Lower lobe of right lung (tissue), 2 donors: ENCODE measurements around the gene TEC. TPM values are rescaled to one million over a fixed set of nuclear protein-coding genes. Genes with fewer than 3 reads are reported as not detected.

Source experiments
- ATAC-seq, 2 donors: fragments of 200-7000 bp; cut with Tn5 transposase; one replicate each; pipeline ENCODE4 v1.9.1; 2020 to 2022; ENCODE audit warnings: mild to moderate bottlenecking in 2 of 2, moderate library complexity in 2 of 2
- DNase-seq: peaks from one replicate; pipeline ENCODE4 v3.0.0-alpha.2; 2020
- H3K27ac ChIP-seq: fragments of 200-600 bp; one replicate; pipeline ENCODE4 v1.8.0; 2022
- H3K27me3 ChIP-seq: fragments of 200-600 bp; one replicate; pipeline ENCODE4 v1.8.0; 2022; ENCODE audit warnings: low read depth
- H3K36me3 ChIP-seq: fragments of 200-600 bp; one replicate; pipeline ENCODE4 v1.8.0; 2022; ENCODE audit warnings: mild to moderate bottlenecking
- H3K4me1 ChIP-seq: fragments of 200-600 bp; one replicate; pipeline ENCODE4 v1.8.0; 2022
- H3K4me3 ChIP-seq: fragments of 200-600 bp; one replicate; pipeline ENCODE4 v1.8.0; 2022; ENCODE audit warnings: mild to moderate bottlenecking
- H3K9me3 ChIP-seq: fragments of 200-600 bp; one replicate; pipeline ENCODE4 v1.8.0; 2022
- intact Hi-C: fragments of 100-400 bp; cut with DNase I; formaldehyde crosslinking; loops from one replicate; pipeline ENCODE4 v1.11.0; 2022
- total RNA-seq: library from RNA; stranded (reverse); fragmentation: NEBNext Ultra II Directional; extraction: Animal tissue kit (Norgen Biotek cat#: 25700); gene quantifications from one replicate; pipeline ENCODE4 v1.2.1, GENCODE V29; 2021
- TF ChIP-seq, protein P1 (sequence below): fragments of 200-600 bp; IDR thresholded peaks from one replicate; pipeline ENCODE4 v1.8.0; 2022; ENCODE audit warnings: antibody characterized with exemption, mild to moderate bottlenecking
- donor health status: DM: no; HTN: yes; CAD: no; lungs with severe emphysema.

TEC gene
- total RNA-seq, 1 donor from 2014 or later, result 7.4 TPM

DNA sequence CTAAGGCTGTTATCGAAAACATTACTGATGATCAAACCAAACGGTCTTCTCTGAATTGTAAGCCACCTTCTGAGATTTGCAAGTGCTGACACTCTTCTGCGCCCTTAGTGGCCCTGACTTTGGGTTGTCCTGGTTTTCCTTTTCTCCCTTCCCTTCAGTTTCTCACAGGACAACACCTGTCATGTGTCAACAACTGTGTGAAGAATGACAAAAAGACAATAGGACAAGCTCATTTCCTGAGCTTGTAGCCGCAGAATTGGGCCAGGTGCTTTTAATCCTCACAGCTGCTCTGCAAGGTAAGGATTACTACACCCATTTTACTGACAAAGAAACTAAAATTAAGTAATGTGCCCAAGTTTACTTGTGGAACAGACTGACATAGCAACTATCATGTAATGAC lies 90.7 kb downstream of the TEC start:
- ATAC-seq, result no peak
- TF ChIP-seq, protein P1, sequence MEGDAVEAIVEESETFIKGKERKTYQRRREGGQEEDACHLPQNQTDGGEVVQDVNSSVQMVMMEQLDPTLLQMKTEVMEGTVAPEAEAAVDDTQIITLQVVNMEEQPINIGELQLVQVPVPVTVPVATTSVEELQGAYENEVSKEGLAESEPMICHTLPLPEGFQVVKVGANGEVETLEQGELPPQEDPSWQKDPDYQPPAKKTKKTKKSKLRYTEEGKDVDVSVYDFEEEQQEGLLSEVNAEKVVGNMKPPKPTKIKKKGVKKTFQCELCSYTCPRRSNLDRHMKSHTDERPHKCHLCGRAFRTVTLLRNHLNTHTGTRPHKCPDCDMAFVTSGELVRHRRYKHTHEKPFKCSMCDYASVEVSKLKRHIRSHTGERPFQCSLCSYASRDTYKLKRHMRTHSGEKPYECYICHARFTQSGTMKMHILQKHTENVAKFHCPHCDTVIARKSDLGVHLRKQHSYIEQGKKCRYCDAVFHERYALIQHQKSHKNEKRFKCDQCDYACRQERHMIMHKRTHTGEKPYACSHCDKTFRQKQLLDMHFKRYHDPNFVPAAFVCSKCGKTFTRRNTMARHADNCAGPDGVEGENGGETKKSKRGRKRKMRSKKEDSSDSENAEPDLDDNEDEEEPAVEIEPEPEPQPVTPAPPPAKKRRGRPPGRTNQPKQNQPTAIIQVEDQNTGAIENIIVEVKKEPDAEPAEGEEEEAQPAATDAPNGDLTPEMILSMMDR, result no peak
- no peak overlapping the region for H3K4me3 ChIP-seq

DNA sequence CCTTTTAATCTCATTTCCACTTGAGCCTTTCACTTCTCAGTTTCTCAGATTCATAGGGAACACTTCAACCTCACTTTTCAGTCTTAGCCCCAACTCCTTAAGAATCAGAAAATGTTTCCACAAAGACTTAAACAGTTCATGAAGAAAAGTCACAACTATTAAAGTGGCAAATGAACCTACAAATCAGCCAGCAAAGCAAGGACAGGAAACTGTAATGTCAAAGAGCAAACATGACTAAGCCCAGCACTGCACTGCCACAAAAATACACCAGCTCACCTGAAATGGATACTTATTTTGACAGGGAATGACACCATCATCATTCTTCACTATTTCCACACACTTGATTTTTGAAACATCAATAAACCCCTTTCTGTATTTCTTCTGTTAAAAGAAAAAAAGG lies 93.8 kb downstream of the TEC start:
- no peak overlapping the region for H3K27ac ChIP-seq
- intact Hi-C loops, result no loop called here
- no peak overlapping the region for H3K4me3 ChIP-seq

More for the DNA sequence above, 90.7 kb downstream of the TEC start:
- Histone ChIP-seq H3K36me3 (peaks cover 8% of the 10 kb centered on the region), H3K9me3 (no peaks in the 10 kb centered on the region), H3K27me3 (no peaks in the 10 kb centered on the region), H3K27ac (no peak overlapping the region), H3K4me1 (no peaks in the 10 kb centered on the region)
- no peak for DNase-seq
- intact Hi-C loops, result no loop called here

DNA sequence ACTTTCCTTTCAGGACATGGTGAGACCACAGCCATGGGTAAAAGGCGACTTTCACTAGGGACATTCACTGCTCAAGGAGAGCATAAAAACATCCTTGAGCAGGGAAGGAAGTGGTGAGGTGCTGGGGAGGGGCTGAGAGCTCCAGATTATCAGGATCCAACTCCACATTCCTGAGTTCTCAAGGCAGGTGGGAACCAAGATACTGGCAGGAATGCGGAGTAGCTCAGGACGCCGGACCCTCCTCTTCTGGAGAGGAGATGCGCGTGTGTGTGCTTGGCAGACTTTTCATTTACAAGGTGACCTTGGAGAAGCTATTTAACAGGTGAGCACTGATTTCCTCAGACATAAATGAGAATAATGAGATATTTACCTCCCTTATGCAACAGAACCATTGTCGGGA lies 94.3 kb downstream of the TEC start:
- H3K36me3 ChIP-seq, result peaks cover 8% of the 10 kb centered on the region
- H3K9me3 ChIP-seq, result no peaks in the 10 kb centered on the region
- peak in 1 of 2 donors; percentile 29 for ATAC-seq
- no peaks in the 10 kb centered on the region for H3K27me3 ChIP-seq
- no peak overlapping the region for H3K4me3 ChIP-seq
- intact Hi-C loops, result no loop called here
- peaks cover 5% of the 10 kb centered on the region for H3K4me1 ChIP-seq
- no peak for DNase-seq
- TF ChIP-seq, protein P1, result no peak
- no peak overlapping the region for H3K27ac ChIP-seq

More for the DNA sequence above, 93.8 kb downstream of the TEC start:
- Histone ChIP-seq H3K27me3 (no peaks in the 10 kb centered on the region), H3K4me1 (peaks cover 5% of the 10 kb centered on the region), H3K9me3 (no peaks in the 10 kb centered on the region), H3K36me3 (peaks cover 8% of the 10 kb centered on the region)
- ATAC-seq (no peak), DNase-seq (no peak)
- TF ChIP-seq, protein P1, result no peak

DNA sequence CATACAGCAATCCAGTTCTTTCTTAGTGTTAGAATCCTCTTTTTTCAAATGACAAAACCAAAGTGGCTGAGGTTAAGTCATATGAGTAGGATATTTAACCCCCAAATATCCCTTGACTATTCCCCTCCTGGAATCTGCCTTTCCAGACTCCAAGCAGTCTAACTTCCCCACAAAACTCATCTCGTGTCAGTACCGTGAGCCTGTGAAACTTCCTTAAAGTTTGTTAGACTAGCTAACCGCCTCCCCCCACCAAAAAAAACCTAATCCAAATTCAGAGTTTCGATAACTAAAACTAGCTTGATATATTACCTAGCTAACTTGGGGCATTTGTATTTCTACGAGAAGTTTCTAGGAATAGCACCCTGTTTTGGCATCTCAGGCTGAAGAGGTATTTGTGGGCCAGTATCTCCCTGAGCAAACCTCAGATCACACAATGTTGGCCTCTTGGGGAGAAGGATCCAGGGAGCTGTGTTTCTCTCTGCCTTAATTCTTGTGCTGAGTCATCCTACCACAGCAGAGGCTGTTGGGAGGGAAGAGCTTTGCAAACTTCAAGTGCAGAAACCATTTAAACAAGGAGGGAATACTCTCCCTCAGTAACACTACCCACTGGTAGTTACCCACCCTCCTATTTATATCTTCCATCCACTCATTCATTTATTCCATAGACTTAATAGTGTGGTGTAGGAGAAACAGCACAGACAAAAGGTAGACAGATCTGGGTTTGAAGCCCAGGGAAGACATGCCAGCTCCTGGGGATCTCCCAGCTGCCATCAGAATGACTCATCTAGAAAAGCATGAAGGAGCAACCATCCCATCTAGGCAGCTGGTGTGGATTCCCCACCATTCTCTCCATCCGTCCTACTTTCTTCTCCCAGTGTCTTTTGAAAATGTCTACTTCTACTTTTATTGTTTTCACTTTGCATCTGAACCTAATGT lies 96.3 kb downstream of the TEC start:
- Histone ChIP-seq H3K4me1 (peaks cover 5% of the 10 kb centered on the region), H3K27me3 (no peaks in the 10 kb centered on the region), H3K4me3 (no peak overlapping the region), H3K27ac (no peak overlapping the region), H3K9me3 (no peaks in the 10 kb centered on the region), H3K36me3 (peaks cover 8% of the 10 kb centered on the region)
- intact Hi-C loops, result no loop called here
- TF ChIP-seq, protein P1, result no peak
- ATAC-seq (peak; percentile 67 to 72), DNase-seq (no peak)

DNA sequence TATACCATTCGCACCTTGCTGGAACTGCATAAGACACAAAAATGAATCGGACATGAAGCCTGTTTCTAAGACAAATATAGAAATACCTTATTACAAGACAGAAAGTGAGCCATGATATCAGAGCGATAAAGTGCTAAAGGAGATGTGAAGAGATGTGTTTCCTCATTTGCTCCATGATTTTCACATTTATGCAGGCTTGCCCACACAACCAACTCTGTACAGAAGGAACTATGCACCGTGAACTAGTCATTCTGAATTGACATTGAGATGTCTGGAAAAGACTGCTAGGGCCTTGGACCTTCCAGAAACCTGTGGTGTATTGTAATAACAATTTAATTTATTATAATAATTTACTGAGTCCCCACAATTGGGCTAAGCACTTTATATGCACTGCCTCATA lies 97.0 kb downstream of the TEC start:
- DNase-seq, result no peak
- TF ChIP-seq, protein P1, result no peak
- H3K9me3 ChIP-seq, result no peaks in the 10 kb centered on the region
- peaks cover 9% of the 10 kb centered on the region for H3K36me3 ChIP-seq
- intact Hi-C loops, result no loop called here
- H3K4me3 ChIP-seq, result no peak overlapping the region
- H3K27ac ChIP-seq, result no peak overlapping the region
- no peak for ATAC-seq
- H3K27me3 ChIP-seq, result no peaks in the 10 kb centered on the region
- H3K4me1 ChIP-seq, result peaks cover 5% of the 10 kb centered on the region
